Brain microvascular endothelial cell (primary cell): Measurements from ENCODE around the gene PARL.

ENCODE experiments used
- DNase-seq: peaks from one replicate; pipeline ENCODE4 v3.0.0-alpha.2; 2020
- H3K27ac ChIP-seq: fragments of 250-450 bp; sonication (Bioruptor Pico); 2 replicates; pipeline ENCODE4 v1.5.1; 2020; ENCODE audit warnings: mild to moderate bottlenecking, moderate library complexity
- H3K27me3 ChIP-seq: fragments of 250-450 bp; sonication (Bioruptor Pico); replicated peaks from 2 replicates; pipeline ENCODE4 v1.5.1; 2020; ENCODE audit warnings: mild to moderate bottlenecking
- H3K36me3 ChIP-seq: fragments of 250-450 bp; sonication (Bioruptor Pico); replicated peaks from 2 replicates; pipeline ENCODE4 v1.5.1; 2020; ENCODE audit warnings: mild to moderate bottlenecking
- H3K4me3 ChIP-seq: 2 replicates; pipeline ENCODE4 v1.5.1; 2011; ENCODE audit warnings: low read depth, mild to moderate bottlenecking, control low read depth, low read length, moderate library complexity
- CTCF ChIP-seq: IDR thresholded peaks from 2 replicates; pipeline ENCODE4 v1.5.1; 2011; ENCODE audit warnings: low read depth, mild to moderate bottlenecking, moderate library complexity, low read length, control low read depth, inconsistent platforms; ENCODE audit errors: missing control alignments
- in situ Hi-C: cut with HindIII; loops from 2 replicates; pipeline ENCODE4 v1.10.0; 2017; ENCODE audit warnings: low sequenced_read_pairs, low pct_ligation_motif_present

Gene PARL

GRCh38 chr3:183924956-183925355, 40.3 kb upstream of the PARL start:
- Histone ChIP-seq H3K4me3 (no peak overlapping the region), H3K36me3 (peaks cover 26% of the 10 kb centered on the region), H3K27ac (no peak overlapping the region), H3K27me3 (no peaks in the 10 kb centered on the region)
- DNase-seq: peak; percentile 18
- TF ChIP-seq CTCF: no peak
- in situ Hi-C loops: no loop called here

GRCh38 chr3:183924543-183924942, 39.9 kb upstream of the PARL start:
- DNase-seq: no peak
- in situ Hi-C loops: no loop called here
- no peak overlapping the region for H3K27ac ChIP-seq
- no peak overlapping the region for H3K4me3 ChIP-seq
- no peak for TF ChIP-seq CTCF
- H3K36me3 ChIP-seq: peaks cover 26% of the 10 kb centered on the region
- no peaks in the 10 kb centered on the region for H3K27me3 ChIP-seq

- H3K36me3 ChIP-seq: peaks cover 21% of the 10 kb centered on the region
Observed at GRCh38 chr3:183922421-183922820, 37.7 kb upstream of the PARL start.

DNA sequence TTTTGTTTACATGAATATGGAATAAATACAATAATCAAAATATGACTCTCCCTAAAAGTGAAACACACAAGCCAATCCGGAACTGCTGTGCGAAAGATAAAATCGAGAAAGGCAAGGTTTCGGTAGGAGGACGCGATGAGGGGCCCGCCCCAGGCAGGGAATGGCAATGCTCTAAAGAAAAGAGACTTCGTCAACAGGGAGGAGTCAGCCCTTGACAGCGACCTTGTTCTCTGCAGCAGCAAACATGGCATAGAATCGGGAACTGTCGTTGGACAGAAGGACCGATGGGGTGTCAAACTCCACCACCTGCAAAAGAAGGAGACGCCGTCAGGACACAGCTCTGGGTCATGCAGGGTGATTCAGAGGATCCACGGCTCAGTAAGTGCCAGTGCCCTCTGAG, 36.4 kb upstream of the PARL start:
- in situ Hi-C loops: no loop called here
- H3K27me3 ChIP-seq: no peaks in the 10 kb centered on the region

More at GRCh38 chr3:183922421-183922820, 37.7 kb upstream of the PARL start:
- Histone ChIP-seq H3K27me3 (no peaks in the 10 kb centered on the region), H3K27ac (no peak overlapping the region), H3K4me3 (no peak overlapping the region)
- TF ChIP-seq CTCF: no peak
- no peak for DNase-seq
- in situ Hi-C loops: no loop called here

DNA sequence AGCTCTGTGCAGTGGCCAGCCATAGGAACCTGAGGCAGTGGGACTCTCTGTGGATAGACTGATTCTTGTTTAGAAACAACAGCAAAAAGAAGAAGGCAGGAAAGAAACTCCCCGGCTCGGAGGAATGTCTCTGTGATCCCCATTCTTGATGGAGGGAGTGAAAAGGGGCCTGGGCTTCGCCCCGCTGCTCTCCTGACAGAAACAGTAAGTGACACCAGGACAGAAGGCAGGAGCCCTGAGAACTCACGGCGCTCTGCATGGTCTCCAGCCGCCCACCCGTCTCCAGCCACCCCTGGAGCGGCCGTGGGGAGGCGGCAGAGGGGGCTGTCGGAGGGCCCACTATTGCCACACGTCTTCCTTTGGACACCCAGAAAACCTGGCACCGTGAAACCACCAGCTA, 35.7 kb upstream of the PARL start:
- in situ Hi-C loops: no loop called here
- no peak for DNase-seq

More for the DNA sequence above, 36.4 kb upstream of the PARL start:
- DNase-seq: no peak
- no peak for TF ChIP-seq CTCF
- H3K4me3 ChIP-seq: no peak overlapping the region
- no peak overlapping the region for H3K27ac ChIP-seq
- H3K36me3 ChIP-seq: peaks cover 21% of the 10 kb centered on the region

More for the DNA sequence above, 35.7 kb upstream of the PARL start:
- H3K4me3 ChIP-seq: no peak overlapping the region
- H3K36me3 ChIP-seq: peaks cover 20% of the 10 kb centered on the region
- H3K27ac ChIP-seq: no peak overlapping the region
- TF ChIP-seq CTCF: no peak
- no peaks in the 10 kb centered on the region for H3K27me3 ChIP-seq
